HG03469 (cell line): ENCODE results near the gene CWC22.

Source experiments
- ATAC-seq: cut with Tn5 transposase; IDR thresholded peaks from one replicate; pipeline ENCODE4 v1.9.1; 2021; ENCODE audit warnings: mild to moderate bottlenecking, moderate library complexity, moderate number of reproducible peaks; ENCODE audit not compliant: unreplicated experiment

The CWC22 gene

GRCh38 chr2:179909845-179910734 is 97.0 kb downstream of the CWC22 start:
- ATAC-seq: no peak

- no peak for ATAC-seq
These were observed 106.4 kb downstream of the CWC22 start for GRCh38 chr2:179900655-179901054.

DNA sequence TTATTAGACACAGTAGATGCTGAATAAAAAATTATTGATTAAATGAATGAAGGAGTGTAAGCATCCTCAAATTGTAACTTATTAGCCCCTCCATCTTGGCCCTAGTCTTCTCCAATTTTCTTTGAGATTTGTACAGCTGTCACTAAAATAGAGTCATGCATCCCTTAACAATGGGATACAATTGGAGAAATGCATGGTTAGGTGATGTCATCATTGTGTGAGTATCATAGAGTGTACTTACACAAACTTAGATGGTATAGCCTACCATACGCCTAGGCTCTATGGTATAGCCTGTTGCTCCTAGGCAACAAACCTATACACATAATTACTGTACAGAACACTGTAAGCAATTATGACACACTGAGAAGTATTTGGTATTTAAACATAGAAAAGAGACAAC is 107.4 kb downstream of the CWC22 start:
- no peak for ATAC-seq

DNA sequence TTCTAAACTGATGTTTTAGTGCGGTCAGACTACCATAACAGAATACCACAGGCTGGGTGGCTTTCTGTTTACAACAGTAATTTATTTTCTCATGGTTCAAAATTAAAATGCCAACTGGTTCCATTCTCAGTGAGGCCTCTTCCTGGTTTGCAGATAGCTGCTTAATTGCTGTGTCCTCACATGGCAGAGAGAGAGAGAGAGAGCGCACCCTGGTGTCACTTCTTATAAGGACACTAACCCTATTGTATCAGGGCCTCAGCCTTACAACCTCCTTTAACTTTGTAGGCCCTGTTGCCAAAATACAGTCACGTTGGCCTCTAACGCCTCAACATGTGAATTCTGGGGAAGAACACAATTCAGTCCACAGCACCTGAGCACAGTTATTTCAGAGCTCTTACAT is 108.2 kb downstream of the CWC22 start:
- peak; percentile 89 for ATAC-seq
